SKM-1 treated with dmso at 0.1 percent for 144 hours (cell line): ENCODE measurements around the gene CDHR5.
"Not testable (repeated sequence)": the region's sequence is repeated elsewhere in the genome, so short reads cannot be mapped to it uniquely, and the experiment has no call there.

Experiments
- DNase-seq: peaks from one replicate; lab custom pipeline; 2025; ENCODE audit not compliant: unreplicated experiment; lab: John Stamatoyannopoulos, UW

CDHR5 gene

DNA sequence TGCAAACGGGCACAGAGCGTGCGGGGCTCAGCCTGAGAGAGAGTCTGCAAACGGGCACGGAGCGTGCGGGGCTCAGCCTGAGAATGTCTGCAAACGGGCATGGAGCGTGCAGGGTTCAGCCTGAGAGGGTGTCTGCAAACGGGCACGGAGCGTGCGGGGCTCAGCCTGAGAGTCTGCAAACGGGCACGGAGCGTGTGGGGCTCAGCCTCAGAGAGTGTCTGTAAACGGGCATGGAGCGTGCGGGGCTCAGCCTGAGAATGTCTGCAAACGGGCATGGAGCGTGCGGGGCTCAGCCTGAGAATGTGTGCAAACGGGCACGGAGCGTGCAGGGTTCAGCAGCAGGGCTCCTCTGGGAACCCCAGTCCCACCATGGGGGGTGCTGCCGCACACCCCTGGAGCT, 35.0 kb downstream of the CDHR5 start:
- DNase-seq: no peak

DNA sequence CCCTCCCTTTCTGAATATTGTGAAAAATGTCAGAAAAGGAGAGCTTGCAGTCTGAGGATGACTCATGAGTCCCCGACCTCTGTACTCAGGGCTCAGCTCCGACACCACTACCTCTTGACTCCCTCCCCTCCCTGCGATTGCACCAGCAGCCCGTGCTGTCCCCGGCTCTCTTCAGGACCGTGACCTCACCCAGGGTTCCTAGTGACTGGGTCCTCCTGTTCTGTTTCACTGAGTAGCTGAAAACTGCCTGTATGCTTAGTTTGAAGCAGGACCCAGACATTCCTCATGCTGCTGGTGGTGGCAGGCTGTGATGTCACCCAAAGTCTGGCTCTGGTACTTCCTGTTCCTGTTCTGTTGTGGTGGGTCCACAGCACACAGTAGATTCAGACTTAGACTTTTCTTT, 36.8 kb downstream of the CDHR5 start:
- DNase-seq: peak; percentile 68

DNA sequence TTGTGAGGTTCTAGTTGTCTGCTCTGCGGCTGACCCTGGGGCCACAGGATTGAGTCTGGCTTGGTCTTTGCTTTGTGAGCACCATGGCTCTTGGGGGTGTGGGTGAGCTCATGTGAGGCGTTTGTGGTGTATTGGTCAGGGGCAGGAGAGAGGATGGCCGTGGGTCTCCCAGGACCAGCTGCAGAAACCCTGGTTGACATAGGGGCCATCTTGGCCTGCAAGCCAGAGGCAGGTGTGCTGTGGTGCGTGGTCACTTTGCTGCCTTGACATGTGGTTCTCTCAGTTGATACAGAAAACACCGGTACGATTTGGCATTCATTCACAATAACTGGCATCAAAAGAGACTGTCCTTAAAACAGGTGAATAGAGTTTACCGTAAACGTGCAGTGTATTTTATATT, 37.2 kb downstream of the CDHR5 start:
- DNase-seq: no peak

DNA sequence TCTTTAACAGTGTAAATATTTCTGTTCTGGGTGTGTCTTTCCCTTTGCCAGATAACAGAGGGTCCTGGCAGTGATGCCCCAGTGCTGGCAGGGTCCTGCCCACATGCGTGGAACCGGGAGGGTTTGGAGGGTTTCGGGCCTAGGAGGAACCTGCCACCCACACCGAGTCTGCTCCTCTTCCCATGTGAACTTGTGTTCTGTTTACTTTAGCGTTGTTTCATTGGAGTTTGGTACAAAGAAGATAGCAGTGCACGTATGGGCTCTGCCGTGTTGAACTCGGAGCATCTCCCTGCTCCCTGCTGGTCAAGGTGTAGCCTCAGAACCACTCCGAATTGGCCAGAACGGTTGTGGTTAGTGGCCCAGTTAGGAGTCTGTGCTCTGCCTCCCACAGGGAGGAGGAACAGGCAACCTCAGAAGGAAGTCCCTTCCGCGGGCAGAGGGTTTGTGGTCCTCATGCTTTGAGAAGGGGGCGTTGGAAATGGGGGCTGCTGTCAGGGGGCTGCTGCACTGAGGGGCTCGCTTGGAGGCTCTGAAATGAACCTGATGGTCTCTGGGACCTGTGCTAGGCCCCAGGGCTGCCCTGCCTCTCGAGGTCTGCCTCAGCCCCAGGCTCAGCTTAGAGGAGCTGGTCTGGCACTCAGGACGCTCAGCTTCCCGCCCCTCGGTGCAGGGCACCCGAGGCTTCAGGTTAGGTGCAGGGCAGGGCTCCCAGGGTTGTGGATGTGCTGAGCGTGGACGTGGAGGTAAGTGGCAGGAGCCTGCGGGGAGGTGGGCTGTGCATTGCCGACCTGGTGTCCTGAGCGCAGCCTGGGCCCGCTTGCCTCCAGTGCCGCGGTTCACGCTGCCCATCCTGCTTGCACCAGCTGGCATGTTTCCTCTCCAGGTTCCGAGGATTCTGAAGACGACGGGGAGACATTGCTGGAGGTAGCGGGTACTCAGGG, 38.1 kb downstream of the CDHR5 start:
- no peak for DNase-seq

DNA sequence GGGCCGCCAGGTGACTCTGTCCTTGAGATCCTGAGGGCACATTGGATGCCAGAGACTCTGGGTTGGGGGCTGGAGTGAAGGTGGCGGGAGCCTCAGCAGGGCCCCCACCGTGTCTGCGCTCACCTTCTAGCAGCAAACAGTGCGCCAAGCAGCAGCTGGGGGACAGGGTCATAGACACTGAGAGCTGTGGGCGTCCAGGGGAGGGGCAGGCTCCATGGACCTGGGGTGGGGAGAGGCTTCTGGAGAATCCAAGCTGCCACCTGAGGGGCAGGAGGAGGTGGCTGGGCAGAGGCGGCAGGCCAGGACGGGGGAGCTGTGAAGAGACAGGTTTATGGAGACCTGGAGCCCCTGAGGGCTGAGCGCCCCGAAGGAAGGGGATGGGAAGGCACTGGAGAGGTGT, 40.5 kb downstream of the CDHR5 start:
- no peak for DNase-seq

DNA sequence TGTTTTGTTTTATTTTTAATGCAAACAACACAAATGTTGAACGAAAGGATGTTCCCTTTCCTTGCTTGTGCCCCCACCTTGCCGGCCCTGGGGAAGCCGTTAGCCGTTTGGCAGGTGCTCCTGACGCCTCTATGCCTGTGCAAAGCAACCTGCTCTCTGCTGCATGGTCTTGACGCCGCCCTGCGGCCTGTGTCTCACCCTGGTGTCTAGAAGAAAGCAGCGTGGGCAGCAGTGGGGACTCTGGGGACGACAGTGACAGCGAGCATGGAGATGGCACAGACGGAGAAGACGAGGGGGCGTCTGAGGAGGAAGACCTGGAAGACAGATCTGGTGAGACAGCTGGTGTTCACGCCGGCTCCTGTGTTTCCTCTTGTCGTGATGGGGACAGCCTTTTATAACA, 43.0 kb downstream of the CDHR5 start:
- DNase-seq: no peak

DNA sequence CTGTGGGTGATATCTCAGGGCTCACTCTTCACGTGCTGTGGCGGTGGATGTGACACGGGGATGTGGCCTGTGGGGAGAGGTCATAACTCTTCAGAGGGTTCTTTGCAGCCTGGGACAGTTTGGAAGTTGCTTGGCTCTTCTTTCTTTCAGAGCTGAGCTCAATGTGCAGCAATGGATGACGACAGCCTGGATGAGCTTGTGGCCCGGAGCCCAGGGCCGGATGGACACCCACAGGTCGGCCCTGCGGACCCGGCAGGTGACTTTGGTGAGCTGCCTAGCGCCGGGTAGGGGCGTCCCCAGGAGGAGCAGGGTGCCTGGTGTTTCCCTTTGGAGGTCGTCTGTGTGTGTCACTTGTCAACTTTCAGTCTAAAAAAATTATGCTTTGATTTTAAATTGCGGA, 43.4 kb downstream of the CDHR5 start:
- no peak for DNase-seq

DNA sequence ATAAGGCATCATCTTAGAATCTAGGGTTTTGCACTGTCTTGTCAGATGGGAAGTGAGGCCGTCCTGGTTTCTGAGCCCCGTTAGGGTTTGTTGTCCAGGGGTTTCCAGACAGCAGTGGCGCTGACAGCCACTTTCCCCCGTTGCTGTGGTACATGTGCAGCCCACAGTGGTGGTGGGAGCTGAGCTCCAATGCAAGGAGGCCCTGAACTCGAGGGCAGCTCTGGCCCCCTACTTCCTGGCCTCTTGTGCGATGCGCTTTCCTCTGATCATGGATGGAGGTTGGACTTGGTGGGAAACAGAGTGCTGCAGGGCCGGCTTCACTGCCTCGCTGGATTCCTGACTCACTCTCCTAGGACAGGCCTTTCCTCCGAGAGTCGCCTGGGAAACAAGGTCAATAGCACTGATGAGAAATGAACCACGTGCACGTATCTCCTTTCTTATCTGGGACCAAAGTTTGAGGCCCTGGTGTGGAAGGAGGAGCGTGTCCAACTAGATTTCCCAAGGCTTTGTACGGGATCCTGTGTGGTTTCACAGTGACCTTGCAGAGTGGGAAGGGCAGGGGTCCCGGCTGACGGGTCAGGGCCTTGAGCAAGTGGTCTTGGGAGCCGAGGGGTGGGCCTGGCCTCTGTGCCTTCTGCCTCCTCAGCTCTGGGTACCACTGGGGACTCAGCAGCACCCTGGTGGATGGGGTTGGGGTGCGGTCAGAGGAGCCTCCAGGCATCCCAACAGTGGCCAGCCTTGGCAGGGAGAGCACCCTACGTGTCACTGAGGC, 44.7 kb downstream of the CDHR5 start:
- DNase-seq: no peak

DNA sequence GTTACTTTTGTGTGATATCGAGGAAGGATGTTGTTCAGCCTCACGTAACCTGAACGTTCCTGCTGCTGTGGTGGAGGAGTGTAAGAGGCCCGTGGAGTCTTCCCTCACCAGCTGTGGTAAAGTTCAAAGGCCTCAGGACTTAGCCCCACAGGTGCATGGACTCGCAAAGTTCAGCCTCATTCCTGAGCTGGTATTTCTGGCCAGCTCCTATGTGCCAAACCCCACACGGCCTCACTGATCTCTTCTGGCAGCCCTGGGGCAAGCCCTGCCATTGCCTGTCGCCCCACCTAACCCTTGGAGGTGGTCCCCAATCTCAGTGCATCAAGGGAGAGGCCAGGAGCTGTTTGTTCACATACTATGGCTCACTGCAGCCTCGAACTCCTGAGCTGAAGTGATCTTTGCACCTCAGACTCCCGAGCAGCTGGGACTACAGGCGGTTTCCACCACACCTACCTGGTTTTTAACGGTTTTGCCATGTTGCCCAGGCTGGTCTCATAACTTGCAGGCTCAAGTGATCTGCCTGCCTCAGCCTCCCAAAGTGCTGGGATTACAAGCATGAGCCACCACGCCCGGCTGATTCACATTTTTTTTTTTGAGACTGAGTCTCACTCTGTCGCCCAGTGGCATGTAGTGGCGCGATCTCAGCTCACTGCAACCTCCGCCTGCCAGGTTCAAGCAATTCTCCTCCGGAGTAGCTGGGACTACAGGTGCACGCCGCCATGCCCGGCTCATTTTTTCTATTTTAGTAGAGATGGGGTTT, 46.3 kb downstream of the CDHR5 start:
- no peak for DNase-seq

DNA sequence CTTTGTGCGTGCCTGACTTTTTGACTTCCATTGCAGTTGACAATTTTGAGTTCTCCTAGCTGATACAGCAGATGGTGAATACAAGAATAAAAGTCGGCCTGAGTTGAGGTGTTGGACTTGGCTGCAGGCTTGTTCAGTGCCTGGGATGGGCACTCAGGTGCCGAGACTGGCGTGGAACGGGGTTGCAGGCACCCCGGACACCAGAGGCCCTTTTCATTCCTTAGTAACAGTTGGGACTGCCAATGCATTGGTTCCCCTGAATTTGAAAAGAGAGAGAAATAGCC, 47.2 kb downstream of the CDHR5 start:
- DNase-seq: no peak

DNA sequence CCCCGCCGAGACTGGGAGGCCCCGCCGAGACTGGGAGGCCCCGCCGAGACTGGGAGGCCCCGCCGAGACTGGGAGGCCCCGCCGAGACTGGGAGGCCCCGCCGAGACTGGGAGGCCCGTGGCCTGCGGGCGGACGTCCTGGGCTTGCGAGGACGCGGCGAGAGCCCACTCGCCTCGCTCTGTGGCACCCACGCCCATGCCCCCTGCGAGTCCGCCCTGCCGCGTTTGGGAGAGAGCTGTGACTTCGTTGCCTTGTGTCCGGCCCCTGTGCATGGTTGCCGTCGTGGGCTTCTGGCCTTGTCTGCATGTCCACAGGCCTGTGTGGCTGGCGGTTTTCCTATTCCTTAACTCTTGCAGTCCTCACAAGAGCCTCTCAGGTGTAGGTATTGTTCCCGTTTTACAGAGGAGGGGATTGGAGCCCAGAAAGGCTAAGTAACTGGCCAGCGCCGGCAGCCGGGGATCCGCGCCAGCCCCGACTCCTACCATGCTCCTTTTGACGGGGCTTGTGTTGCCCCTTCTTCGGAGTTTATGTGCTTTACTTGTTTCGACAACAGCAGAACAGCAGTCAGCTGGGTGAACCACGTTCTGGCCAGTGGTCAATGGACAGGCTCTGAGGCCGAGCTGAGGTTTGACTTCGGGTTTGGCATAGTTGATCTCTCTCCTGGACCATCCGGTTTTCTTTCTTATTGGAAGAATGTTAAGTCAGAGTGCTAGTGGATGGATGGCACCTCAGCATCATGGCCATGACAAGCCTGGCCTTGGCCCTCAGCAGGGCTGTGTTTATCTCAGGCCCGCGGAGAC, 47.7 kb downstream of the CDHR5 start:
- no peak for DNase-seq

DNA sequence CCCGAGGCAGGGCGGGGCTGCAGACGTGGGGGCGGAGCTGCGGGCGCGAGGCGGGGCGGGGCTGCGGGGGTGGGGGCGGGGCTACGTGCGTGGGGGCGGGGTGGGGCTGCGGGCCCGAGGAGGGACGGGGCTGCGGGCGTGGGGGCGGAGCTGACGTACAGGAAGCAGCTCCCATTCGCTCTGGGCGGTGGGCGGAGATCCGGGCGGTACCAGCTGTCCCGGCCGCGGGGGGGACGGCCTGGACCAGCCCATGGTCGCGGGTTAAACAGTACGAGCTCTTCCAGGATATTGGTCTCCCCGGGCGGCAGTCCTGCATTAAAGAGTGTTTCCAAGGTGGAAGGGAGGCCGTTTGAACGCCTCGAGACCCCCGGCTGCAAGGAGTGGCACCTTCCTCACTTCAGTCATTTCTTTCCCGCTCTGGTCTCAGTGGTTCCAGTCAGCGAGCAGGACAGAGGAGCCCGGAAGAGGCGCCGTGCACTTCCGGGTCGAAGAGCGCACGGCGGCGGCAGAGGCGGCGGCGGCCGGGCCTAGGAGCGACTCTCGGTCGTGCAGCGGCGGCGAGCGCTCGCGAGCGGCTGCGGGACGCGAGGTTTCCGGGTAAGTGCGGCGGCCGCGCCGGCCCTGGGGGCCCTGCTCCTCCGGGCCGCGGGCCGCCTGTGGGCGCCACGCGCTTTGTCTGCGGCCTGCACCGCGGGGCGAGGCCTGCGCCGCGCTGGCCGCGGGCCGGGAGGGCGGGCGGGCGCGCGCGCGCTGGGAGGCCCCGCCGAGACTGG, 48.6 kb downstream of the CDHR5 start, which contains the start of gene PHRF1:
Gene PHRF1, plus strand, starts transcription at position 475 of the 773 bp plus-strand sequence. CDS start 5,043 bp downstream, outside the sequence.
- peak; percentile 87 for DNase-seq

DNA sequence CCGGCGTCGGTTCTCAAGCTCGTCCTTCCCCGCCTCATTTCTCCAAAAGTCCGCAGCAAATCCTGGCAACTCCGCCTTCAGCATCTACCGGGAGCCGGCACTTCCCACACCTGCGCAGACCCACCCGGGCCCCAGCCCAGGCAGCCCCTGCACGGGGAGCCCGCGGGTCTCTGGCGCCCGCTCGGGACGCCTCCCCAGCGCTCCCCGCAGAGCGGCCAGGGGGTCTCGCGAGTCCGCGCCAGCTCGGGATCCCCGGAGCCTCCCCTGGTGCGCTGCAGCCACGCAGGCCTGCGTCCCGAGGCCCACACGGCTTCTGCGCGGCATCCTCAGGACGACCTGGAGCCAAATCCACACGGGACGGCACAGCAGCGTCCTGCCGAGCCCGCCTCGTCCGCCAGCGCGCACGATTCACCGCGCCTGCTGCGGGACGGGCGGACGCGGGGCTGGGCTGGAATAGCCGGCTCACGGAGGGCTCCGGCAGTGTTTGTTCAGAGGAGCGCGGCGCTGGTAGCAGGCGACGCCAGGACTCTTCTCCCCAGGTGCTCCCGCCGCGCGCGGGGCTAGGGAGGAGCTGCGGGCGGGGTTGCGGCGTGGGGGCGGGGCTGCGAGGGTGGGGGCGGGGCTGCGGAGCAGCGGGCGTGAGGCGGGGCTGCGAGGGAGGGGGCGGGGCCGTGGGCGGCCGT, 49.3 kb downstream of the CDHR5 start:
- DNase-seq: peak; percentile 73

DNA sequence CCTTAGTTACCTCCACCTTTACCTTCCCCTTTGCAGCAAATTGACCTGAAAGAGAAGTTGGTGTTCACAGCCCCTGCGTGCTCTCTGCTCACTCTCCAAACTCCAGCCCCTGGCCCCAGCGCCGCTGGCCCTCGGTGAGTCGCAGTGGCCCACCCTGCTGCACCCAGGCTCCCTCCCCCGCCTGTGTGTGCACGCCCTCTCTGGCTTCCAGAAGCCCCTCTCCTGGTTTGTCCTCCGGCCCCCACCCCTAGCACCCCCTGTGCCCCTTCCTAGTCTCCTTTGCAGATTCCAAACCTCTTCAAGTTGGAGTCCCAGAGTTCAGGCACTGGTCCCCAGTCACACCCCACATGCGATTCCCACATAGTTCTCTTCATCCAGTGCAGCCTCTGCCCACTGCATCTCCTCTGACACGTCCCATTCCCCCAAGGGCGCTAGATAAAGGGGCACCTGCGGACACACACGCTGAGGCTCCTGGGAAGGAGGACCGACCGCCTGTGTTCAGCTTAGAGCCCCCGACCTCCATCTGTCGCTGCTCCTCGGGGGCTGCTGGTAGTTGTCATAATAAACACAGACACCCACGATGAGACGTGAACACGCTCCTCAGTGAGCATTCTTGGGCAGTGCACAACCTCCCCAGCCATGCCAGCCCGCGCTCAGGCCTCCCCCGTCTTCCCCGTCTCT, 50.0 kb downstream of the CDHR5 start:
- DNase-seq: no peak

DNA sequence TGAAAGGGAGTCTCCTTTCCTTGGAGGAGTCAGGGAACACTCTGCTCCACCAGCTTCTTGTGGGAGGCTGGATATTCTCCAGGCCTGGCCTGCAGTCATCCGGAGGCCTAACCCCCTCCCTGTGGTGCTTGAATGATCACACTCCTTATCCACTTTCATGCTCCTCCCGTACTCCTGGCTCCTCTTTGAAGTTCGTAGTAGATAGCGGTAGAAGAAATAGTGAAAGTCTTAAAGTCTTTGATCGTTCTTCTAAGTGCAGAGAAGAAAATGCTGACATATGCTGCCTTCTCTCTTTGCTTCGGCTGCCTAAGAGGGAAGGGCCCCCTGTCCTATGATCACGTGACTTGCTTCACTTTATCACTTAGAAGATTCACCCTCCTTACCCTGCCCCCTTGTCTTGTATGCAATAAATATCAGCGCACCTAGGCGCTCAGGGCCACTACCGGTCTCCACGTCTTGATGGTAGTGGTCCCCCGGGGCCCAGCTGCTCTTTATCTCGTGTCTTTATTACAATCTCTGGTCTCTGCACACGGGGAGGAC, 50.7 kb downstream of the CDHR5 start:
- DNase-seq: not testable (repeated sequence)

DNA sequence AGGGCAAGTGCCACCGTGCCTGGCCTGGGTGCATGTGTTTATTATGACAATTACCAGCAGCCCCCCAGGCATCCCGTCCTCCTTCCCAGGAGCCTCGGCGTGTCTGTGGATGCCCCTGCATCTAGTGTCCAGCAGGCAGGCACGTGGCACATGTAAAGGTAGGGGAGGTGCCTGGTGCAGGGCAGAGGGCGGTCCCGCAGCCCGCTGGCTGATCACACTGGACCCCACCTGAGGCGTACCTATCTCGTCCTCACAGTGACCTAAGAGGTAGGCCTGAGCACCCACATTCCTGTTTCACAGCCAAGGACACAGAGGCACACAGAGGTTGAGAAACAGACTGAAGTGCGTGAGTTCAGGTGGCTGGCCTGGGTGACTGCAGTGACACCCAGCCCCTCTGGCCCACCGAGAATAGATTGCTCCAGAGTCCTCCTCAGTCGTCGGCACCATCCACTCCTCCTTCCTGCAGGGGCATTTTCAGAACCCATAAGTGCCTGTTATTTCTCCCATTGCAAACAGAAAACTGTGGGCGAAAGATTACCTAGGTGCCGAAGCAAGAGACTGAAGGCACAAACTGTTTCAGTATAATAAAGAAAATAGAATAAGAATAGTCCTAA, 51.5 kb downstream of the CDHR5 start:
- DNase-seq: no peak

DNA sequence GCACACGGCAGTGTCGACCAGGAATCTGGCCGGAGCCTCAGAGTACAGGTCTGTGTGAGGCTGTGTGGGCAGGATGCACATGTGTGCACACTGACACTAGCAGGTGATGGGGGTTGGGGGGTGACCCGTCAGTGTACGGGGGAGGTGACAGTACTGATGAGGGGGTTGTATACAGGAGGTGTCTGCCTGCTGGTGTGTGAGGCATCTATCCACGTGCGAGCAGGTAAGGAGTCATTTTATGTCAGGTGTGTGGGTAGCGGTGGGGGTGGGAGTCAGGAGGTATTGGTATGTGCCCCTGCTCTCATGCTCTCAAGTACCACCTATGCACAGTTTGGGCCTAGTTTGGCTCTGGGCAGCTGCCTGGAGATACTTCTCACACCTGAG, 53.0 kb downstream of the CDHR5 start:
- DNase-seq: no peak
